Measurements from ENCODE around the gene S100A3. TPM values are rescaled to one million over a fixed set of nuclear protein-coding genes. Genes with fewer than 3 reads are reported as not detected.

Gene S100A3
- total RNA-seq, 1 experiment from 2014 or later: 90.0 TPM

- H3K4me1 Mint-ChIP-seq (ENCODE audit: insufficient read depth, unreplicated experiment): peaks cover 42% of the 10 kb centered on the region
- DNase-seq (ENCODE audit: unreplicated experiment): no peak
- ChIA-PET CTCF (interaction anchor here (1.1 to 13.1 kb wide), 7 partner anchors 8 to 40 kb away, joined by 3 to 146 read pairs (median 15); partner anchors contain the start of gene S100A6), POLR2A (interaction anchor here (0.9 to 36.1 kb wide), 10 partner anchors 4 to 178 kb away, joined by 3 to 2106 read pairs (median 6); partner anchors contain the start of genes INTS3, S100A16, S100A2 and S100A3)
- no TSS peak for BruUV-seq (replicated peaks)
- H3K27me3 Mint-ChIP-seq (ENCODE audit: insufficient read depth, unreplicated experiment): no peaks in the 10 kb centered on the region
- peaks cover 31% of the 10 kb centered on the region for H3K36me3 Mint-ChIP-seq (ENCODE audit: insufficient read depth, unreplicated experiment)
- no peaks in the 10 kb centered on the region for H3K9me3 Mint-ChIP-seq (ENCODE audit: unreplicated experiment)
- intact Hi-C loops (cut with micrococcal nuclease): no loop called here
- no peak for TF ChIP-seq CTCF (IDR thresholded peaks at IDR 0.05; ENCODE audit: unreplicated experiment)
- H3K4me3 Mint-ChIP-seq (ENCODE audit: unreplicated experiment): no peak overlapping the region
- peak overlapping the region; percentile 50 for H3K27ac Mint-ChIP-seq (ENCODE audit: low read depth, unreplicated experiment)
These were observed 1.3 kb upstream of the S100A3 start for GRCh38 chr1:153550398-153550758.

GRCh38 chr1:153549741-153550397 lies 811 bp upstream of the S100A3 start:
- intact Hi-C loops (cut with micrococcal nuclease): loop anchor here (1.0 to 2.0 kb wide), 2 partner anchors 15 to 23 kb away; partner anchors contain the start of gene S100A2
- Mint-ChIP-seq H3K36me3 (ENCODE audit: insufficient read depth, unreplicated experiment) (peaks cover 29% of the 10 kb centered on the region), H3K27me3 (ENCODE audit: insufficient read depth, unreplicated experiment) (no peaks in the 10 kb centered on the region), H3K9me3 (ENCODE audit: unreplicated experiment) (no peaks in the 10 kb centered on the region), H3K4me1 (ENCODE audit: insufficient read depth, unreplicated experiment) (peaks cover 47% of the 10 kb centered on the region), H3K4me3 (ENCODE audit: unreplicated experiment) (no peak overlapping the region), H3K27ac (ENCODE audit: low read depth, unreplicated experiment) (peak overlapping the region; percentile 50)
- ChIA-PET POLR2A (interaction anchor here (0.9 to 36.1 kb wide), 8 partner anchors 5 to 178 kb away, joined by 3 to 2106 read pairs (median 12); partner anchors contain the start of genes INTS3, S100A16, S100A2 and S100A3), CTCF (interaction anchor here (1.1 to 13.1 kb wide), 8 partner anchors 9 to 40 kb away, joined by 3 to 146 read pairs (median 14); partner anchors contain the start of gene S100A6)
- TF ChIP-seq CTCF (IDR thresholded peaks at IDR 0.05; ENCODE audit: unreplicated experiment): no peak
- no peak for DNase-seq (ENCODE audit: unreplicated experiment)
- no TSS peak for BruUV-seq (replicated peaks)

- no peak overlapping the region for H3K4me3 Mint-ChIP-seq (ENCODE audit: unreplicated experiment)
- no peak for TF ChIP-seq CTCF (IDR thresholded peaks at IDR 0.05; ENCODE audit: unreplicated experiment)
- BruUV-seq (replicated peaks): no TSS peak
- peak overlapping the region; percentile 50 for H3K27ac Mint-ChIP-seq (ENCODE audit: low read depth, unreplicated experiment)
- peaks cover 67% of the 10 kb centered on the region for H3K4me1 Mint-ChIP-seq (ENCODE audit: insufficient read depth, unreplicated experiment)
- peaks cover 22% of the 10 kb centered on the region for H3K36me3 Mint-ChIP-seq (ENCODE audit: insufficient read depth, unreplicated experiment)
- POLR2A ChIA-PET: interaction anchor here (1.0 to 36.1 kb wide), 6 partner anchors 7 to 67 kb away, joined by 3 to 2106 read pairs (median 30); partner anchors contain the start of genes S100A2, S100A3, S100A4 and S100A5
- intact Hi-C loops (cut with micrococcal nuclease): loop anchor here (2.0 kb wide), 1 partner anchor 17 kb away; the partner anchor contains the start of gene S100A2
- CTCF ChIA-PET: interaction anchor here (0.5 to 13.1 kb wide), 8 partner anchors 12 to 39 kb away, joined by 3 to 146 read pairs (median 4); partner anchors contain the start of gene S100A6
- no peaks in the 10 kb centered on the region for H3K27me3 Mint-ChIP-seq (ENCODE audit: insufficient read depth, unreplicated experiment)
- no peaks in the 10 kb centered on the region for H3K9me3 Mint-ChIP-seq (ENCODE audit: unreplicated experiment)
- no peak for DNase-seq (ENCODE audit: unreplicated experiment)
These were observed 1.2 kb downstream of the S100A3 start for GRCh38 chr1:153547560-153548551.

Data from MCF 10A (cell line).